ENCODE data around the gene ADGRD1. TPM values are rescaled to one million over a fixed set of nuclear protein-coding genes. Genes with fewer than 3 reads are reported as not detected.
"Not testable (repeated sequence)": the region's sequence is repeated elsewhere in the genome, so short reads cannot be mapped to it uniquely, and the experiment has no call there.

ADGRD1 gene
- total RNA-seq, 2 donors from 2014 or later, result 21.3 to 37.0 TPM

DNA sequence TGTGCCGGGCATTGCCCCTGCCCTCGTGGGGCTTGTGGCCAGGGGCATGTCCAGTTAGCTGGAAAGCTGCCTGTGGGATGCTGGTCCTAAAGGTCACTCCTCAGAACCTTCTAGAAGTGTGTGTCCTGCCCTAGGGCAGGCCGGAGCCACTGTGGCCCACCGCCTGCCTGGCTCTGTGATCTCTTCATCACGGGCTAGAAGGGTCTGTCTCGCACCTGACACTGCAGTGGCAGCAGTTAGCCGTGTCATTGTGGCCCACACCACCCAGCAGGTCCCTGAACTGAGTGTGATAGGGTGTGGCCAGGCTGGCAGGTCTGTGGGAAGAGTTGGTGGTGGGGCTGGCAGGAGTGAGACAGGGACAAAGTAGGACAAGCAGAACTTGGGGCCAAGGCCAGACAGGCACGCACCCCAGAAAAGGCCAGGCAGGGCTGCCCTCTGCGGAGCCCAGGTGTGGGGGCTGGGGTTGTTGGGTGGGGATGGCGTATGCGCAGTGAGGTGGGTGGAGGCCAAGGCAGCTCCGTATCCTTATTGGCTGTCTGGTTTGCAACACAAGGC is 41.2 kb downstream of the ADGRD1 start:
- Histone ChIP-seq H3K36me3 (no peaks in the 10 kb centered on the region), H3K9me3 (no peaks in the 10 kb centered on the region), H3K27ac (no peak overlapping the region), H3K4me3 (no peak overlapping the region), H3K4me1 (ENCODE audit: control insufficient read depth in 1 of 2, low read depth in 2 of 2) (no peaks in the 10 kb centered on the region), H3K27me3 (replicated peaks; ENCODE audit: insufficient read depth) (no peaks in the 10 kb centered on the region)
- TF ChIP-seq, protein P1, sequence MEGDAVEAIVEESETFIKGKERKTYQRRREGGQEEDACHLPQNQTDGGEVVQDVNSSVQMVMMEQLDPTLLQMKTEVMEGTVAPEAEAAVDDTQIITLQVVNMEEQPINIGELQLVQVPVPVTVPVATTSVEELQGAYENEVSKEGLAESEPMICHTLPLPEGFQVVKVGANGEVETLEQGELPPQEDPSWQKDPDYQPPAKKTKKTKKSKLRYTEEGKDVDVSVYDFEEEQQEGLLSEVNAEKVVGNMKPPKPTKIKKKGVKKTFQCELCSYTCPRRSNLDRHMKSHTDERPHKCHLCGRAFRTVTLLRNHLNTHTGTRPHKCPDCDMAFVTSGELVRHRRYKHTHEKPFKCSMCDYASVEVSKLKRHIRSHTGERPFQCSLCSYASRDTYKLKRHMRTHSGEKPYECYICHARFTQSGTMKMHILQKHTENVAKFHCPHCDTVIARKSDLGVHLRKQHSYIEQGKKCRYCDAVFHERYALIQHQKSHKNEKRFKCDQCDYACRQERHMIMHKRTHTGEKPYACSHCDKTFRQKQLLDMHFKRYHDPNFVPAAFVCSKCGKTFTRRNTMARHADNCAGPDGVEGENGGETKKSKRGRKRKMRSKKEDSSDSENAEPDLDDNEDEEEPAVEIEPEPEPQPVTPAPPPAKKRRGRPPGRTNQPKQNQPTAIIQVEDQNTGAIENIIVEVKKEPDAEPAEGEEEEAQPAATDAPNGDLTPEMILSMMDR (IDR thresholded peaks at IDR 0.05), result no peak
- no peak for ATAC-seq (ENCODE audit: insufficient number of reproducible peaks, low FRiP score, low read depth)
- no peak for DNase-seq (ENCODE audit: low spot score)

DNA sequence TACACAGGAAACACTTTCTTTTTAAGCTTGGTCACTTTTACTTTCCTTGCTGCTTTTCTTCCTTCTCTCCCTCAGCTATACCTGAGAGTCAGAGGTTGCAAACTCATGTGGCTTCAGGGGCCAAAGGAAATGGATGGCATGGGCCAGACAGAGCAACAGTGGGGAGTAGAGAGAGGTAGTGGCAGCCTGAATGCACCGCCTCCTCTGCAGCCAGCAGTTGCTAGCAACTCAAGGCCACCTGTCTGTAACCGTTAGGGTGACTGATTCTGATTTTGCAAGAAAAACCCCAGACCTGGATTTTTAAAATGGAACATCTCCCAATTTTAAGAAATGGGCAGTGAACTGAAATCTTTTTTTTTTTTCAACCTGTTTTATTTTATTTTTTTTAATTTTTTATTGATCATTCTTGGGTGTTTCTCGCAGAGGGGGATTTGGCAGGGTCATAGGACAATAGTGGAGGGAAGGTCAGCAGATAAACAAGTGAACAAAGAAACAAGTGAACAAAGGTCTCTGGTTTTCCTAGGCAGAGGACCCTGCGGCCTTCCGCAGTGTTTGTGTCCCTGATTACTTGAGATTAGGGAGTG is 41.8 kb downstream of the ADGRD1 start:
- not testable (repeated sequence) for DNase-seq (ENCODE audit: low spot score); ATAC-seq (ENCODE audit: insufficient number of reproducible peaks, low FRiP score, low read depth); H3K27ac ChIP-seq; H3K27me3 ChIP-seq (replicated peaks; ENCODE audit: insufficient read depth); H3K4me1 ChIP-seq (ENCODE audit: control insufficient read depth in 1 of 2, low read depth in 2 of 2); H3K4me3 ChIP-seq; H3K36me3 ChIP-seq; H3K9me3 ChIP-seq

DNA sequence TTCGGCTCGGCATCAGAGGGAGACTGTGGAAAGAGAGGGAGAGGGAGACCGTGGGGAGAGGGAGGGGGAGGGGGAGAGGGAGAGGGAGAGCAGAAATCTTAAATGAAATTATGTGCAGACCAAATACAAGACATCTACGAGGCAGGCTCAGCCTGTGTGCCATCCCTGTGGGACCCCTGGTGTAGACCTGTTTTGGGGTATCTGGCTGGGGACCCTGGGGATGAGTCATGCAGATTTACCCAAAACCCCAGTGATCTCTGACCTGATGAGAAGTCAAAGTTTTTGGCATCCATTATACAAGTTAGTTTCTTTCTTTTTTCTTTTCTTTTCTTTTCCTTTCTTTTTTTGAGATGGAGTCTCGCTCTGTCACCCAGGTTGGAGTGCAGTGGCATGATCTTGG is 44.4 kb downstream of the ADGRD1 start:
- TF ChIP-seq, protein P1 (IDR thresholded peaks at IDR 0.05), result no peak
- no peak for ATAC-seq (ENCODE audit: insufficient number of reproducible peaks, low FRiP score, low read depth)
- no peaks in the 10 kb centered on the region for H3K9me3 ChIP-seq
- no peaks in the 10 kb centered on the region for H3K4me1 ChIP-seq (ENCODE audit: control insufficient read depth in 1 of 2, low read depth in 2 of 2)
- H3K27ac ChIP-seq, result no peak overlapping the region
- H3K36me3 ChIP-seq, result peaks cover 3% of the 10 kb centered on the region
- DNase-seq (ENCODE audit: low spot score), result no peak
- H3K27me3 ChIP-seq (replicated peaks; ENCODE audit: insufficient read depth), result no peaks in the 10 kb centered on the region
- H3K4me3 ChIP-seq, result no peak overlapping the region

DNA sequence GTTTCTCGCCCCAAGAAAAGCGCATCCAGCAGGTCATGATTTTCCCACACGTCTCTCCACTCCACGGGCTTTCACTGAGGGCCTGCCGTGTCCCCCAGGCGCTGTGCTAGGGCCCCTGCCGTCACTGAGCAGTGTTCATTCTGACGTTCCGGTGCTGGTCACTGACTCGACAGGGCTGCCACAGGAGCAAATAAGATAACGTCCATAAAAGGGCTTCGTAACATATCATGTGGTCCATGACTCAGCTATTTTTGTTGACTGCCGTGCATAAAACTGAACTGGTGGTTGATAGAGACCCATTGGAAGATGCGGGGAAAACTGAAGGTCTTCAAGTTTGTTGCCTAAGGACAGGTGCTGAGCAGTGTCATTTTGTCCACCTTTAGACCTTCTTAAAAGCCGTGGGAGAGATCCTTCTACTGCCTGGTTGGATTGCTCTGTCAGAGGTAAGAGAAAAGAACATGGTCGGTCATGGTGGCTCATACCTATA is 46.3 kb downstream of the ADGRD1 start:
- H3K4me3 ChIP-seq, result no peak overlapping the region
- TF ChIP-seq, protein P1 (IDR thresholded peaks at IDR 0.05), result no peak
- no peaks in the 10 kb centered on the region for H3K9me3 ChIP-seq
- H3K27ac ChIP-seq, result no peak overlapping the region
- no peaks in the 10 kb centered on the region for H3K4me1 ChIP-seq (ENCODE audit: control insufficient read depth in 1 of 2, low read depth in 2 of 2)
- ATAC-seq (ENCODE audit: insufficient number of reproducible peaks, low FRiP score, low read depth) (no peak), DNase-seq (ENCODE audit: low spot score) (no peak)
- H3K36me3 ChIP-seq, result peaks cover 3% of the 10 kb centered on the region
- no peaks in the 10 kb centered on the region for H3K27me3 ChIP-seq (replicated peaks; ENCODE audit: insufficient read depth)

DNA sequence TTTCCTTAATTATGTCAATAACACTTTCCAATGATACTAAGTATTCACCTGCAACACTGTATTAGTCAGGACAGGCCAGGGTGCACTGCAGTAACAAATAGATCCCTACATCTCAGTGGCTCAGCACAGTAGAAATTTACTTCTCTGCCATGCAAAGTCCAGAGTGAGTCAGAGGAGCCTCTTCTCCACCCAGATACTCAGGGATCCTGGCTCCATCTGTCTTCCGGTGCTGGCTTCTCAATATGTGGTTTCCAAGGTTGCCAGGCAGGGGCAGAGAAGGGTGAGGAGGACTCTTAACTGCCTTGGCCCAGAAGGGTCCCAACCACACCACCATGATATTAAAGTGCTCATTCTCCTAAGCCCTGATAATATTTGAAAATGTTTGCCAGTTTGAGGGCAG is 47.8 kb downstream of the ADGRD1 start:
- DNase-seq (ENCODE audit: low spot score) (no peak), ATAC-seq (ENCODE audit: insufficient number of reproducible peaks, low FRiP score, low read depth) (no peak)
- Histone ChIP-seq H3K9me3 (no peaks in the 10 kb centered on the region), H3K27me3 (replicated peaks; ENCODE audit: insufficient read depth) (no peaks in the 10 kb centered on the region), H3K27ac (no peak overlapping the region), H3K36me3 (peaks cover 3% of the 10 kb centered on the region), H3K4me1 (ENCODE audit: control insufficient read depth in 1 of 2, low read depth in 2 of 2) (no peaks in the 10 kb centered on the region), H3K4me3 (no peak overlapping the region)
- TF ChIP-seq, protein P1 (IDR thresholded peaks at IDR 0.05), result no peak
